LNCAP (cell line): ENCODE results near the gene TRIM22.

ENCODE experiments used
- CTCF ChIP-seq: fragments of 450-650 bp; IDR thresholded peaks from 2 replicates; pipeline ENCODE4 v1.5.1; 2017; ENCODE audit warnings: mild to moderate bottlenecking

TRIM22 gene

GRCh38 chr11:5686426-5686825 lies 3.2 kb upstream of the TRIM22 start:
- no peak for TF ChIP-seq CTCF

GRCh38 chr11:5688482-5688881 lies 1.1 kb upstream of the TRIM22 start:
- TF ChIP-seq CTCF, result no peak

GRCh38 chr11:5690216-5690615 lies 626 bp downstream of the TRIM22 start:
- no peak for TF ChIP-seq CTCF

- no peak for TF ChIP-seq CTCF
Observed at GRCh38 chr11:5690736-5691135, 1.1 kb downstream of the TRIM22 start.

GRCh38 chr11:5691964-5692361 lies 2.4 kb downstream of the TRIM22 start:
- TF ChIP-seq CTCF, result no peak

- TF ChIP-seq CTCF, result no peak
Observed at GRCh38 chr11:5694642-5695041, 5.1 kb downstream of the TRIM22 start.

GRCh38 chr11:5695580-5695979 lies 6.0 kb downstream of the TRIM22 start:
- TF ChIP-seq CTCF, result no peak

GRCh38 chr11:5696210-5696609 lies 6.6 kb downstream of the TRIM22 start:
- TF ChIP-seq CTCF, result no peak
